K562 (cell line): Measurements from ENCODE around the gene MEA1. TPM values are rescaled to one million over a fixed set of nuclear protein-coding genes. Genes with fewer than 3 reads are reported as not detected.

Experiments used
- BHLHE40 ChIP-seq: IDR thresholded peaks from 2 replicates; pipeline ENCODE4 v1.6.1; 2011; ENCODE audit warnings: low read length, improper control_type of control experiment
- CBX3 ChIP-seq, 2 experiments: IDR thresholded peaks; 1 replicate in 1 of 2; 2 replicates in 1 of 2; pipeline ENCODE4 v1.6.1; 2012; ENCODE audit warnings: inconsistent platforms in 2 of 2, low read length in 2 of 2, borderline replicate concordance in 1 of 2, control low read depth in 1 of 2
- DNMT1 ChIP-seq: fragments of 450-650 bp; IDR thresholded peaks from 2 replicates; pipeline ENCODE4 v1.6.1; 2016; ENCODE audit warnings: antibody characterized with exemption, mild to moderate bottlenecking
- E2F1 ChIP-seq: sonication (generic); formaldehyde crosslinking; IDR thresholded peaks from 2 replicates; pipeline ENCODE4 v1.8.1; 2023; ENCODE audit warnings: mild to moderate bottlenecking, missing genetic modification reagents, moderate library complexity
- ELK3 ChIP-seq: fragments of 450-650 bp; formaldehyde crosslinking; IDR thresholded peaks from 2 replicates; pipeline ENCODE4 v1.4.0; 2020; ENCODE audit warnings: mild to moderate bottlenecking
- EP400 ChIP-seq: fragments of 450-650 bp; IDR thresholded peaks from 2 replicates; pipeline ENCODE4 v1.6.1; 2017; ENCODE audit warnings: antibody characterized with exemption, mild to moderate bottlenecking, moderate library complexity
- HNRNPK ChIP-seq: fragments of 200-400 bp; formaldehyde crosslinking; IDR thresholded peaks from one replicate; pipeline ENCODE4 v1.6.1; 2018; ENCODE audit warnings: mild to moderate bottlenecking, low read depth, low read length; ENCODE audit not compliant: poor library complexity, severe bottlenecking
- MEIS2 ChIP-seq: fragments of 450-650 bp; IDR thresholded peaks from 2 replicates; pipeline ENCODE4 v1.6.1; 2014; ENCODE audit warnings: mild to moderate bottlenecking; ENCODE audit not compliant: partially characterized antibody
- MYNN ChIP-seq, 2 experiments: sonication (generic); formaldehyde crosslinking in 1 of 2; IDR thresholded peaks; 2 replicates each; pipeline versions ENCODE4 v1.5.0 to v1.6.1; 2016 to 2020; ENCODE audit warnings: antibody characterized with exemption in 1 of 2, missing genetic modification reagents in 1 of 2
- POLR2AphosphoS5 ChIP-seq: IDR thresholded peaks from 2 replicates; pipeline ENCODE4 v1.6.1; 2011; ENCODE audit warnings: mild to moderate bottlenecking, low read depth, low read length, moderate library complexity; ENCODE audit not compliant: control insufficient read depth, insufficient read depth
- RBFOX2 ChIP-seq: fragments of 200-400 bp; formaldehyde crosslinking; IDR thresholded peaks from 2 replicates; pipeline ENCODE4 v1.6.1; 2017; ENCODE audit warnings: low read depth, mild to moderate bottlenecking, low read length, moderate library complexity
- SREBF1 ChIP-seq: fragments of 150-350 bp; IDR thresholded peaks from 2 replicates; pipeline ENCODE4 v1.6.1; 2014; ENCODE audit warnings: antibody characterized with exemption, low read depth, low read length, borderline replicate concordance
- TAF9B ChIP-seq: fragments of 450-650 bp; IDR thresholded peaks from 2 replicates; pipeline ENCODE4 v1.6.1; 2018; ENCODE audit warnings: mild to moderate bottlenecking; ENCODE audit not compliant: partially characterized antibody
- VEZF1 ChIP-seq: fragments of 200-800 bp; sonication (Bioruptor generic); IDR thresholded peaks from 2 replicates; pipeline ENCODE4 v1.6.1; 2017; ENCODE audit warnings: missing genetic modification characterization, missing compliant biosample characterization
- ZMIZ1 ChIP-seq, 2 experiments: fragments of 150-350 bp in 1 of 2; IDR thresholded peaks; 2 replicates each; pipeline ENCODE4 v1.6.1; 2012 to 2016; ENCODE audit warnings: low read depth in 2 of 2, low read length in 2 of 2, mild to moderate bottlenecking in 1 of 2, moderate library complexity in 1 of 2
- ZNF644 ChIP-seq: fragments of 200-800 bp; sonication (Bioruptor generic); IDR thresholded peaks from 2 replicates; pipeline ENCODE4 v1.6.1; 2016; ENCODE audit warnings: low read depth, missing genetic modification characterization, missing compliant biosample characterization
- polyA plus RNA-seq, 8 experiments: library from polyadenylated mRNA; depleted of rRNA in 4 of 8; stranded (reverse) in 5 of 8; unstranded in 3 of 8; fragments of >200 nt; fragmentation: Nextera tagmentation in 2 of 8; fragmentation: Illumina TruSeq in 1 of 8; extraction: Ambion mirVana in 2 of 8; extraction: Trizol in 1 of 8; gene quantifications; 2 replicates each; pipeline versions ENCODE4 v1.2.1 to v1.2.3, GENCODE V29; 2011 to 2014; ENCODE audit warnings: inconsistent platforms in 1 of 8, missing spikeins in 1 of 8
- total RNA-seq, 7 experiments: library from RNA; depleted of rRNA in 6 of 7; stranded (reverse); fragments of >200 nt in 6 of 7; fragmentation: Illumina TruSeq in 2 of 7; extraction: Trizol in 2 of 7; gene quantifications; 2 replicates each; pipeline versions ENCODE4 v1.2.1 to v1.2.3, GENCODE V29; 2011 to 2021; ENCODE audit warnings: low replicate concordance in 1 of 7

MEA1 gene
- total and polyA plus RNA-seq, 9 of the 15 experiments (the other 6 are each of a cell fraction or from before 2014, with no cell fraction given), result 86.8 to 210 (median 152) TPM

GRCh38 chr6:43021270-43022047 lies 7.7 kb upstream of the MEA1 start, which contains the start of gene RRP36 (continued):
- 0 out of 4 replicates have a peak, but pooled peaks of 1 of the 2 experiments have one; percentile 51 for TF ChIP-seq ZMIZ1 (IDR thresholded peaks at IDR 0.05; ENCODE audit: low read depth in 2 of 2, low read length in 2 of 2)
- peak; percentile 79 for TF ChIP-seq MYNN (IDR thresholded peaks at IDR 0.05)
- TF ChIP-seq MYNN (CRISPR knock-in tag; IDR thresholded peaks at IDR 0.05), result no peak
- no peak for TF ChIP-seq BHLHE40
- TF ChIP-seq POLR2AphosphoS5, result peak; percentile 67; the same call in 1 of the 2 replicates
- no peak for TF ChIP-seq SREBF1
- TF ChIP-seq E2F1 (CRISPR knock-in tag), result no peak
- TF ChIP-seq EP400, result peak; percentile 77
- peak; percentile 46 for TF ChIP-seq TAF9B
- TF ChIP-seq CBX3 (IDR thresholded peaks at IDR 0.05; ENCODE audit: borderline replicate concordance in 1 of 2, low read length in 2 of 2), result no peak
- TF ChIP-seq RBFOX2, result peak; percentile 92
- 0 out of 2 replicates have a peak, but pooled peaks have one; percentile 15 for TF ChIP-seq ELK3 (CRISPR knock-in tag)
- peak; percentile 26 for TF ChIP-seq ZNF644
- TF ChIP-seq HNRNPK, result no peak
- peak; percentile 53 for TF ChIP-seq VEZF1 (CRISPR knock-in tag)
- TF ChIP-seq MEIS2, result peak; percentile 62
- TF ChIP-seq DNMT1, result no peak
